ENCODE results near the gene DNAH17.

Gene DNAH17

GRCh38 chr17:78460951-78461798 lies 116.0 kb downstream of the DNAH17 start:
- Mint-ChIP-seq H3K27ac (no peak overlapping the region), H3K4me1 (no peaks in the 10 kb centered on the region), H3K9me3 (no peaks in the 10 kb centered on the region), H3K27me3 (peaks cover 12% of the 10 kb centered on the region), H3K36me3 (no peaks in the 10 kb centered on the region), H3K4me3 (no peak overlapping the region)
- no peak for ATAC-seq

DNA sequence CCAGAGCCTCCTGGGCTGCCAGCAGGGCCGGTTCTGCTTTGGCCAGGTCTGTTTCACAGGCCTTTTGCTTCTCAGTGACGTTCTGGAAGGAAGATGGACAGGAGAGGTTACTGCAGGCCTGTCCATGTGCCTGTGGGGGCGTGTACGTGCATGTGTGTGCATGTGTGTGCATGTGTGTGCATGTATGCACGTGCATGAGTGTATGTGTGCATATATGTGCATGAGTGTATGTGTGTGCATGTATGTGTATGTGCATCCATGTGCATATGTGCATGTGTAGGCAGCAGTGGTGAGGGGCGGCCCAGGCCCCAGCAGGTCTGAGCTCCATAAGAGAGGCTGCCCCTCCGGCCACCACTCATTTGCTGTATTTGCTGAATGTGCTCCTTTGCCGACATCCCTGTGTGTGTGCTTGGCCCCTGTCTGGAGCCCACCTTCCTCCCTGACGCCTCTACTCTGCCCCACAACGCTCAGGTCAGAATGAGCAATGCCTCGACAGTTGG lies 117.0 kb downstream of the DNAH17 start:
- peaks cover 12% of the 10 kb centered on the region for H3K27me3 Mint-ChIP-seq
- ATAC-seq, result peak; percentile 32
- H3K9me3 Mint-ChIP-seq, result no peaks in the 10 kb centered on the region
- no peaks in the 10 kb centered on the region for H3K36me3 Mint-ChIP-seq
- no peak overlapping the region for H3K27ac Mint-ChIP-seq
- H3K4me3 Mint-ChIP-seq, result no peak overlapping the region
- no peaks in the 10 kb centered on the region for H3K4me1 Mint-ChIP-seq

DNA sequence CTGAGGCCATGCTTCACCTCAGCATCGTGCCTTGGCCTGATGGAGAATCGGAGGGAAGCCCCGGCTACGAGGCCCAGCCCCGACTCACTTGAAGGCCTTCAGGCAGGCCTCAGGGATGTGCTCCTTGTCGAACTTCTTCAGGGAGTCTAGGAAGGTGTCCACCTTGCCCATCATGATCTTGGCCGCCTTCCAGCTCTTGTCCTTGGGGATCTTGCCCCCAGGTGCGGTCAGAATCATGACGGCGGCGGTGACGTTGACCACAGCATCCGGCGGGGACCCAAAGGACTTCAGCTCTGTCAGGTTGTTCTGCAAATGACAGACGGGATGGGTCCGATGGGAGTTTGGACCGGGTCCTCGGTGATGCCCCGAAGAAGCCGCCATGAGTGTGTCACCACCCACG lies 117.5 kb downstream of the DNAH17 start:
- H3K4me3 Mint-ChIP-seq, result no peak overlapping the region
- H3K27ac Mint-ChIP-seq, result no peak overlapping the region
- no peak for ATAC-seq
- H3K27me3 Mint-ChIP-seq, result peaks cover 12% of the 10 kb centered on the region
- no peaks in the 10 kb centered on the region for H3K36me3 Mint-ChIP-seq
- no peaks in the 10 kb centered on the region for H3K4me1 Mint-ChIP-seq
- no peaks in the 10 kb centered on the region for H3K9me3 Mint-ChIP-seq

DNA sequence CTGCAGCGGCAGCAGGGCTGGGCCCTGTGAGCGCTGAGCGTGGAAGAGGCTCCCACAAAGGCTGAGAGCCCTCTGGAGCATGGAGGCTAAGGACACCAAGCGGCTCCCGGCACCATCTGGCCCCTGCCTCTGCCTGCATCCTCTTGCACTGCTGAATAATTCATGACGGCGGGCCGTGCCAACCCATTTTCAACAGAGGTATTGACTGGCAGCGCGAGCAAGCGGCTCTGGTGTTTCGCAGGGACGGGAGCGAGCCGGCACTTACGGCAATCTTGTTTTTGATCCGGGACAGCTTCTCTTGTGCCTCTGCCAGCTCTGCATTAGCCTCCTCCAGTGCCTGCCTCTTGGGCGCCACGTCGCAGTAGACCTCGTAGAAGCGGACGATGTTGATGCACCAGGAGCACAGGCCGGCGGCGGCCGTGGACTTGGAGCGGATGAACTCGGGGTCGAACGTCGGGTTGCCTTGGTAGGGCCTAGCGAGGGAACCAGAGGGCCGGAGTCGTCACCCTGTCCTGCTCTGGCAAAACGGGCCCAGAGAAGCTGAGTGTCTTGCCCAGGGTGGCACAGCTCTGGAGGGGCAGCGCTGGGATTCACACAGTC lies 118.4 kb downstream of the DNAH17 start:
- H3K27ac Mint-ChIP-seq, result no peak overlapping the region
- peaks cover 12% of the 10 kb centered on the region for H3K27me3 Mint-ChIP-seq
- no peak for ATAC-seq
- no peak overlapping the region for H3K4me3 Mint-ChIP-seq
- H3K9me3 Mint-ChIP-seq, result no peaks in the 10 kb centered on the region
- no peaks in the 10 kb centered on the region for H3K36me3 Mint-ChIP-seq
- no peaks in the 10 kb centered on the region for H3K4me1 Mint-ChIP-seq

GRCh38 chr17:78458091-78458490 lies 119.1 kb downstream of the DNAH17 start:
- H3K4me3 Mint-ChIP-seq, result no peak overlapping the region
- peaks cover 12% of the 10 kb centered on the region for H3K27me3 Mint-ChIP-seq
- no peaks in the 10 kb centered on the region for H3K9me3 Mint-ChIP-seq
- H3K27ac Mint-ChIP-seq, result no peak overlapping the region
- H3K36me3 Mint-ChIP-seq, result no peaks in the 10 kb centered on the region
- ATAC-seq, result no peak
- H3K4me1 Mint-ChIP-seq, result no peaks in the 10 kb centered on the region

DNA sequence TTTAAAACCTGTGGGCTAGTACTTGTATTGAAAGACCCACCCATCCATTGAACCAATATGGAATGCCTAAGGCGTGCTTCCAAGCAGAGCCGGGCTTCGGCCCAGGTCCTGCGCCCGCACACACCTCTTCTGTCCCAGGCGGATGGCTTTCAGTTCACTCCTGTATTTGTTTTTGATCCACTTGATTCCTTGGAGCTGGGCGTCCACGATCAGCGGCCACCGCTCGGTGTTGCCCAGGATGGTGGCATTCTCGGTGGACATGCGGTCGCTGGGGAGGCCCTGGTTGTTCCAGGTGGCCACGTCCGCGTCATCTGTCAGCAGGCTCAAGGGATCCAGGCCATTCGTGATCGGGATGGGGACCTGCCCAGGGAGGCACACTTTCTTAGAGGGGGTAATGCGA lies 122.8 kb downstream of the DNAH17 start:
- Mint-ChIP-seq H3K4me1 (peaks cover 13% of the 10 kb centered on the region), H3K27ac (no peak overlapping the region), H3K4me3 (no peak overlapping the region), H3K36me3 (no peaks in the 10 kb centered on the region), H3K9me3 (no peaks in the 10 kb centered on the region), H3K27me3 (peaks cover 30% of the 10 kb centered on the region)
- ATAC-seq, result no peak

GRCh38 chr17:78451753-78452152 lies 125.4 kb downstream of the DNAH17 start:
- no peak overlapping the region for H3K27ac Mint-ChIP-seq
- no peak for ATAC-seq
- H3K9me3 Mint-ChIP-seq, result no peaks in the 10 kb centered on the region
- peaks cover 24% of the 10 kb centered on the region for H3K27me3 Mint-ChIP-seq
- H3K4me1 Mint-ChIP-seq, result peaks cover 13% of the 10 kb centered on the region
- H3K4me3 Mint-ChIP-seq, result no peak overlapping the region
- no peaks in the 10 kb centered on the region for H3K36me3 Mint-ChIP-seq

GRCh38 chr17:78450696-78451345 lies 126.4 kb downstream of the DNAH17 start:
- H3K9me3 Mint-ChIP-seq, result no peaks in the 10 kb centered on the region
- no peak overlapping the region for H3K27ac Mint-ChIP-seq
- H3K4me1 Mint-ChIP-seq, result peaks cover 13% of the 10 kb centered on the region
- no peak overlapping the region for H3K4me3 Mint-ChIP-seq
- ATAC-seq, result no peak
- no peaks in the 10 kb centered on the region for H3K36me3 Mint-ChIP-seq
- peaks cover 18% of the 10 kb centered on the region for H3K27me3 Mint-ChIP-seq

- H3K27ac Mint-ChIP-seq, result no peak overlapping the region
- peaks cover 13% of the 10 kb centered on the region for H3K4me1 Mint-ChIP-seq
- no peaks in the 10 kb centered on the region for H3K36me3 Mint-ChIP-seq
- H3K4me3 Mint-ChIP-seq, result no peak overlapping the region
- no peaks in the 10 kb centered on the region for H3K9me3 Mint-ChIP-seq
- H3K27me3 Mint-ChIP-seq, result peaks cover 18% of the 10 kb centered on the region
- ATAC-seq, result no peak
Measured at GRCh38 chr17:78449983-78450595, 127.1 kb downstream of the DNAH17 start.

- Mint-ChIP-seq H3K36me3 (no peaks in the 10 kb centered on the region), H3K9me3 (no peaks in the 10 kb centered on the region), H3K27me3 (peaks cover 18% of the 10 kb centered on the region), H3K27ac (no peak overlapping the region), H3K4me1 (peaks cover 13% of the 10 kb centered on the region), H3K4me3 (no peak overlapping the region)
- ATAC-seq, result no peak
Measured at GRCh38 chr17:78448356-78448993, 128.7 kb downstream of the DNAH17 start.

DNA sequence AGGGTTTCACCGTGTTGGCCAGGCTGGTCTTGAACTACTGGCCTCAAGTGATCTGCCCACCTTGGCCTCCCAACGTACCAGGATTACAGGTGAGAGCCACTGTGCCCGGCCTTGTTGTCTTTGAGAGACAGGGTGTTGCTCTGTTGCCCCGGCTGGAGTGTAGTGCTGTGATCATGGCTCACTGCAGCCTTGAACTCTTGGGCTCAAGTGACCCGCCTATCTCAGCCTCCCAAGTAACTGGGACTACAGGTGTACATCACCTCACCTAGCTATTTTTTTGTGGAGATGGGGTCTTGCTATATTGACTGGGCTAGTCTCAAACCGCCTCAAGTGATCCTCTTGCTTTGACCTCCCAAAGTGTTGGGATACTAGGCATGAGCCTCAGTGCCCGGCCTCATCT lies 130.4 kb downstream of the DNAH17 start:
- Mint-ChIP-seq H3K36me3 (no peaks in the 10 kb centered on the region), H3K27ac (no peak overlapping the region)

GRCh38 chr17:78444392-78444791 lies 132.8 kb downstream of the DNAH17 start:
- Mint-ChIP-seq H3K9me3 (no peaks in the 10 kb centered on the region), H3K4me1 (no peaks in the 10 kb centered on the region), H3K36me3 (no peaks in the 10 kb centered on the region), H3K4me3 (no peak overlapping the region), H3K27ac (no peak overlapping the region), H3K27me3 (no peaks in the 10 kb centered on the region)
- ATAC-seq, result no peak

More for the DNA sequence above, 130.4 kb downstream of the DNAH17 start:
- no peak for ATAC-seq
- Mint-ChIP-seq H3K9me3 (no peaks in the 10 kb centered on the region), H3K4me1 (peaks cover 11% of the 10 kb centered on the region), H3K27me3 (peaks cover 14% of the 10 kb centered on the region), H3K4me3 (no peak overlapping the region)

- no peak overlapping the region for H3K27ac Mint-ChIP-seq
- no peak overlapping the region for H3K4me3 Mint-ChIP-seq
- peaks cover 5% of the 10 kb centered on the region for H3K4me1 Mint-ChIP-seq
- peaks cover 6% of the 10 kb centered on the region for H3K36me3 Mint-ChIP-seq
- ATAC-seq, result no peak
- peaks cover 3% of the 10 kb centered on the region for H3K9me3 Mint-ChIP-seq
- peaks cover 11% of the 10 kb centered on the region for H3K27me3 Mint-ChIP-seq
Measured at GRCh38 chr17:78442648-78443218, 134.5 kb downstream of the DNAH17 start.

DNA sequence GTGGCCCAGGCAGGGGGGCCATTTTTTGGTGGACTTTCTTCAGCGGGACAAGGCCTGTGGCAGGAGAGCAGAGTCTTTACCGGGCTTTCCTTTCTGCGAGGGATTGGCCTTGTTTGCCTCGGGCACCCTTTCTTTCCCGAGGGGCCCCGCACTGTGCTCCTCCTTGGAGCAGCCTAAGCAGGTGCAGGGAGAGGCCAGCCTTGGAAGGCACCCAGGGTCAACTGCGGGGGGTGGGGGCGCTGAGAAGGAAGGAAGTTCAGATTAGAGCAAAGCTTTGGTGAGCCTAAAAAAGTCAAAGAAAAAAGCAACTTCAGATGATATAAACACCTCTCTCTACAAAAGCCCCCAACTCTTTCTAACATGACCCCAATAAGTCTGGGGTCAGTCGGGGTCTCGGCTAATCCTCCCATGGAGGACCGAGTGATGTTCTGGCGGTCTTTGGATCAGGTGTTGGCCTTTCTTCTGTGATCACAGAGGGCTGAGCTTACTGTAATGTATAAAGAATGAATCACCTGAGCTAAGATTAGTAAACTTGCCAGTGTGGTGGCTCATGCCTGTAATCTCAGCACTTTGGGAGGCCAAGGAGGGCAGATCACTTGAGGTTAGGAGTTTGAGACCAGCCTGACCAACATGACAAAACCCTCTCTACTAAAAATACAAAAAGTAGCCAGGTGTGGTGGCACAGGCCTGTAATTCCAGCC lies 135.8 kb downstream of the DNAH17 start:
- no peak overlapping the region for H3K4me3 Mint-ChIP-seq
- no peak for ATAC-seq
- H3K4me1 Mint-ChIP-seq, result peaks cover 13% of the 10 kb centered on the region
- H3K27me3 Mint-ChIP-seq, result peaks cover 24% of the 10 kb centered on the region
- H3K27ac Mint-ChIP-seq, result no peak overlapping the region
- peaks cover 6% of the 10 kb centered on the region for H3K36me3 Mint-ChIP-seq
- peaks cover 3% of the 10 kb centered on the region for H3K9me3 Mint-ChIP-seq
